GM12801 (cell line): ENCODE measurements around the gene BAIAP2.

Source experiments
- TF ChIP-seq, protein P1 (sequence below): IDR thresholded peaks from one replicate; pipeline ENCODE4 v1.5.1; 2011; ENCODE audit warnings: control low read depth; ENCODE audit not compliant: insufficient read length; ENCODE audit errors: extremely low read depth

The BAIAP2 gene

DNA sequence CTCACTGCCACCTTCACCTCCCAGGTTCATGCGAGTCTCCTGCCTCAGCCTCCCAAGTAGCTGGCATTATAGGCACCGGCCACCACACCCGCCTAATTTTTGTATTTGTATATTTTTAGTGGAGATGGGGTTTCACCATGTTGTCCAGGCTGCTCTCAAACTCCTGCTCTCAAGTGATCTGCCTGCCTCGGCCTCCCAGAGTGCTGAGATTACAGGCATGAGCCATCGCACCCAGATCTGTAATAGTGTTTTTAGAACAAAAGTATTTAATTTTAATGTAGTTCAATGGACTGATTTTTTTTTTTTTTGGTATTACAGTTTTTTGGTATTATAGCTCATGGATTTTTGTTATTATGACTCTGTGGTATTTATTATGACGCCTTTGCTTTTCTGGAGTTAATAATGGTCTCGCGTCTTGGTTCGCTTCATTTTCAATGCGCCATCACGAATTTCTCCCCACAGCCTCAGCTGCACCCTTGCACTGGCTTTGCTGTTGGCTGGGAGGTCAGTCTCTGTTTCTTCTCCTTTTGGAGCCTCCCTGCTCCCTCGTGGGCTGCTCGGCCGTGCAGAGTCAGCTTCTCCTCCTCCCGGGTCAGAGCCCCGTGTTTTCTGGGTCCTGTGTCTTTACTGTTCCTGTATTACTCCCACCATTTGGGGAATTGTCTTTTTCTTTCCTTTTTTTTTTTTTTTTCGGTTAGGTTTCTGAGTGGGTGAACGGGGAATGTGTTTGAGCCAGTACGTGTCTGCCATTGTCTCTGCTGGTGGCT is 27.2 kb downstream of the BAIAP2 start:
- TF ChIP-seq, protein P1, sequence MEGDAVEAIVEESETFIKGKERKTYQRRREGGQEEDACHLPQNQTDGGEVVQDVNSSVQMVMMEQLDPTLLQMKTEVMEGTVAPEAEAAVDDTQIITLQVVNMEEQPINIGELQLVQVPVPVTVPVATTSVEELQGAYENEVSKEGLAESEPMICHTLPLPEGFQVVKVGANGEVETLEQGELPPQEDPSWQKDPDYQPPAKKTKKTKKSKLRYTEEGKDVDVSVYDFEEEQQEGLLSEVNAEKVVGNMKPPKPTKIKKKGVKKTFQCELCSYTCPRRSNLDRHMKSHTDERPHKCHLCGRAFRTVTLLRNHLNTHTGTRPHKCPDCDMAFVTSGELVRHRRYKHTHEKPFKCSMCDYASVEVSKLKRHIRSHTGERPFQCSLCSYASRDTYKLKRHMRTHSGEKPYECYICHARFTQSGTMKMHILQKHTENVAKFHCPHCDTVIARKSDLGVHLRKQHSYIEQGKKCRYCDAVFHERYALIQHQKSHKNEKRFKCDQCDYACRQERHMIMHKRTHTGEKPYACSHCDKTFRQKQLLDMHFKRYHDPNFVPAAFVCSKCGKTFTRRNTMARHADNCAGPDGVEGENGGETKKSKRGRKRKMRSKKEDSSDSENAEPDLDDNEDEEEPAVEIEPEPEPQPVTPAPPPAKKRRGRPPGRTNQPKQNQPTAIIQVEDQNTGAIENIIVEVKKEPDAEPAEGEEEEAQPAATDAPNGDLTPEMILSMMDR = no peak

DNA sequence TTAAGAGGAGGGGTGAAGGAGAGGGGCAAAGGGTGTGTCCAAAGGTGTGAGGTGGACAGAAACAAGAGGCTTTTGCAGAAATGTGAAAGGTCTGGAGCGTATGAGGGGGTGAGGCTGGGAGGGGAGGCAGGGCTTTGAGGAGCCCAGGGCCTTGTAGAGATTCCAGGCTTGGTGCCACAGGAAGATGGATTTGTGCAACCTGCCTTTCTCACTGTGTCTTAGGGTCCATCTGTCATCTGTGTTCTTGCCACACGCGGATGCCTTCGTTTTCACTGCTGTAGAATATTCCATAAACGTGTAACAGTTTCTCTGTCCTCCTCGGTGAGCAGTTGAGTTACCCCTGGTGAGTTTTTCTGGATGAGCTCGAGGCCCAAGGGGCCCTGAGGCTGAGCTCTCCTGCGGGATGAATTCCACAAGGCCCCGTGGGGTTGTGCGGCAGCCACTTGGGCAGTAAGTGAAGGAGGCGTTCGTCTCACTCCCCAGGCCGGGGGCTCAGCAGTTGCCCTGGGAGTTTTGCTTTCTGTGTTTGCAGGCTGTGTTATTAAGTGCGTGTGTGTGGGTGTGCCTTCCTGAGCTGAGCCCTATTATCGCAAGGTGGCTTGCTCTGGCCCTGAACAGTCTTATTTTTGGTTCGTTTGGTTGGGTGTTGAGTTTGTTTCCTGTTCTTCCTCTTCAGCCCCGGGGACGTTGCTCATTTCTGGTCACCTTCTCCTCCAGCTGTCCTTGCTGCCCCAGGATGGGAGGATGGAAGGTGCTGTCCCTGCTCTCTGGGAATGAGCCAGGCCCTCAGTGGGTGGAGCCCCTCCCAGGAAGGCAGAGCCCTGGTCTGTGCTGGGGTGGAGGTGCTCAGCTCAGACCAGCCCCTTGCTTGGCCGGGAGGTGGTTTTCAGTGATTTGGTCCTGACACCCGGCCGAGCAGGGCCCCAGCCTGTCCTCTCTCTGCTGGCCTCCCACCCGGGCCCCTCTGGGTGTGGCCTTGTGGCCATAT is 28.4 kb downstream of the BAIAP2 start:
- TF ChIP-seq, protein P1 = no peak

DNA sequence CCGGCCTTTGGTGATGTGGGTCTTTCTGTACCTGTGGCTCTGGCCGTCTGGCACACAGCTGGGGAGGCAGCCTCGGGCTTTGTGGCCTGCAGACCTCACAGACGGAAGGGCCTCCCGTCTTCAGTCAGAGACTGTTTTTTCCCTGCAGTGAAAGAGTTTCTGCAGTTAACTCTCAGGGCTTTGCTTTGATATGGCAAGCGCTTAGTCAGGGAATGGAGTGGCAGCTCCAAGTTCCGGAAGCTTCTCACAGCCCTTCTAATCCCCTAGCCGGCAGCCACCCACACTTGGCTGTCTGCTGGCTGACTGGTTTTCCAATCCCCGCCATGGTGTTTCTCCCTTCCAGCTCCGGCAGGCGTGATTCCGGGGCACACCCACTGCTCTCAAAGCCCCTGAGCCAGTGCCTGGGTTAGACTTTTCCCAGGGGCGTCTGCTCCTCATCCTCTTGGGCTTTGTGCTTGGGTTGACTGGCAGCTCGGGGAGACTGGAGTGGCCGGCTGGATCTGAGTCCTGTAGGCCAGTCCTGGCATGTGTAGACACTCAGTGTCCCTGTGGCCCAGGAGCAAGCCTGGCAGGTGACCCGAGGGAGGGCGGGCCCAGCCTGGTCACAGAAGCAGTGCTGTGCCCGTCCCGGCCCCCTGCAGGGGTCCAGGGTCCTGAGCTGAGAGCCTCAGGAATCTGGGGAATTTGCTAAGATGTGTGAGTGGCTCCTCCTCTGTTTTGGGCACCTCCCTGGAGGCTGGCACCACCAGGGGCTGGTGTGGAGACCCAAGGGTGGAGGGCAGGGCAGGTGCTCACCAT is 29.9 kb downstream of the BAIAP2 start:
- TF ChIP-seq, protein P1 = no peak

DNA sequence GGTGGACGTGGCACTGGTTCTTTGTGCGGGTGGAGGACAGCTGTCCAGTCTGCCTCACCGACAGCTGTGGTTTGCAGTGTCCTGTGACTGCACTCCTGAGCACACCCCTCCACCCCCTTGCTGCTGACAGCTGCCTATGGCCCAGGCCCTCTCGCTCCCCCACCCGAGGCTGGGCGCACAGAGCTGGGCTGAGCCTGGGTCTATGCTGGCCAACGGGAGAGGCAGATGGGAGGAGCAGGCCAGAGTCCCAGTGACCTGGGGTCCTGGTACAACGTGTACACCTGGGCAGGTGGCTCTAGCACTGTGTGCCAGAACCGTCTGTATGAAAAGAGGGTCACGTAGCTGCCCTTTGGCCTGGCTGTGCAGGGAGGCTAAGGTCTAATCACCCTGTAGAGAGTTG is 30.5 kb downstream of the BAIAP2 start:
- TF ChIP-seq, protein P1 = no peak

DNA sequence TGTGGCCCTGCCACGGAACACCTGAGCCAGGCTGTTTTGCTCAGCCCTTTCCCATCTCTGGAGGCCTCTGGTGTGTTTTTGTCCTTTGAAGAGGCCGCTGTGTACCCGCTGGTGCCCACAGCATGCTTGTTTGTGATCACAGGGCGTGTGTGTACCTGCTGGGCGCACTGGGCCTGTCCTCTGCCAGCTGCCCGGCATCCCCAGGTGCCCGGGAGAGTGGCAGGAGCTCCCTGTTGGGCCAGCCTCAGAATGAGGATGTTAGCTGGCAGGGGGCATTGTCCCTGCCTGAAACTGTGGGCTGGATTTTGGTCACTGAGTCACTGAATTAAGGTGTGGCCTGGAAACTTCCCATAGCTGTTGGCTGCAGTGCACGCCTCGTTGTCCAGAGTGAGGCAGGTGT is 31.1 kb downstream of the BAIAP2 start:
- TF ChIP-seq, protein P1 = no peak

DNA sequence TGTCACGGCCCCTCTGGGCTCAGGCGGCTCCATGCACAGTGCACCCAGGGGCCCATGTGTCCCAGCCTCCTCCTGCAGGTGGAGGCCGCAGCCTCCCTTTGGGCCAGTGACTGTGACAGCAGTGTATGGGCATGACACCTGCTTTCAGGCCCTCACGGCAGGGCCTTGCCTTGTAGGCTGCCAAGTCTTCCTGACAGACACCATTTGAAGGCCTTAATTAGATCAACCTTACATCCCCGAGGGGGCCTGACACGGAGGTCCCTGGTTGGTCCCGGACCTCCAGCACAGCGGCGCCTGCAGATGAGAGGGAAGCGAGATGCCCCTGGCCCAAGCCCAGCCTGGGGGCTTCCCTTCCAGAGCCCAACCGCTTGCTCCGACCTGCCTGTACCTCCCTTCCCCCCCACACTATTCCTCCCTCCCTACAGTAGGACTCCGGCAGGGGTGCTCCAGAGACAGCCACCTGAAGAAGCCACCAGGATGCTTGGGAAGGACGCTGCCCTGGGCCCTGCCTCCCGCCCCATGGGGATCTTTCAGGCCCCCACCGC is 31.9 kb downstream of the BAIAP2 start:
- TF ChIP-seq, protein P1 = no peak
